ENCODE measurements around the gene SP4.
A peak's percentile ranks its signal among the peaks of the same experiment; 100 is the strongest.
"Not testable (repeated sequence)": the region's sequence is repeated elsewhere in the genome, so short reads cannot be mapped to it uniquely, and the experiment has no call there.

Gene SP4

DNA sequence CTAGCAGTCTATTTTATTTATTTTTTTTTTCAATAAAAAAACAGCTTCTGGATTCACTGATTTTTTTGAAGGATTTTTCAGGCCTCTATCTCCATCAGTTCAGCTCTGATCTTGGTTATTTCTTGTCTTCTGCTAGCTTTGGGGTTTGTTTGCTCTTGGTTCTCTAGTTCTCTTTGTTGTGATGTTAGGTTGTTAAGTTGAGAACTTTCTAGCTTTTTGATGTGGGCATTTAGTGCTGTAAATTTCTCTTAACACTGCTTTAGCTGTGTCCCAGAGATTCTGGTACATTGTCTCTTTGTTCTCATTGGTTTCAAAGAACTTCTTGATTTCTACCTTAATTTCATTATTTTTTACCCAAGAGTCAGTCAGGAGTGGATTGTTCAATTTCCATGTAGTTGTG, 105.8 kb downstream of the SP4 start:
- not testable (repeated sequence) for H3K23ac ChIP-seq (ENCODE audit: low read length); H3K4me2 ChIP-seq (ENCODE audit: low read length); H2BK120ac ChIP-seq (ENCODE audit: low read depth, low read length); H3K18ac ChIP-seq (ENCODE audit: low read length); H3K36me3 ChIP-seq (ENCODE audit: control insufficient read depth, insufficient read depth, low read length); H3K79me1 ChIP-seq (ENCODE audit: low read length); H3K27ac ChIP-seq (ENCODE audit: low read depth, low read length); H3K79me2 ChIP-seq (ENCODE audit: control insufficient read depth, insufficient read depth, low read length); H3K4ac ChIP-seq (ENCODE audit: low read depth, low read length); H3K27me3 ChIP-seq (ENCODE audit: insufficient read depth, low read length, poor library complexity); H2BK15ac ChIP-seq (replicated peaks; ENCODE audit: low read depth); H3K4me3 ChIP-seq (ENCODE audit: low read length); H4K5ac ChIP-seq (ENCODE audit: low read length); H3K4me1 ChIP-seq (ENCODE audit: control insufficient read depth, low read depth, low read length); H2BK5ac ChIP-seq (ENCODE audit: low read length); H3K9ac ChIP-seq (ENCODE audit: low read length); H3K56ac ChIP-seq (ENCODE audit: low read length); H2AK5ac ChIP-seq (ENCODE audit: low read length); DNase-seq; H4K8ac ChIP-seq (ENCODE audit: low read depth, low read length)

- H3K9ac ChIP-seq (ENCODE audit: low read length); H2BK5ac ChIP-seq (ENCODE audit: low read length); H3K4me3 ChIP-seq (ENCODE audit: low read length); H3K79me1 ChIP-seq (ENCODE audit: low read length); H2AK5ac ChIP-seq (ENCODE audit: low read length); H2BK120ac ChIP-seq (ENCODE audit: low read depth, low read length); H3K79me2 ChIP-seq (ENCODE audit: control insufficient read depth, insufficient read depth, low read length); H4K5ac ChIP-seq (ENCODE audit: low read length); H3K4me2 ChIP-seq (ENCODE audit: low read length); DNase-seq; H3K27ac ChIP-seq (ENCODE audit: low read depth, low read length); H3K27me3 ChIP-seq (ENCODE audit: insufficient read depth, low read length, poor library complexity); H4K8ac ChIP-seq (ENCODE audit: low read depth, low read length); H2BK15ac ChIP-seq (replicated peaks; ENCODE audit: low read depth); H3K18ac ChIP-seq (ENCODE audit: low read length); H3K36me3 ChIP-seq (ENCODE audit: control insufficient read depth, insufficient read depth, low read length); H3K23ac ChIP-seq (ENCODE audit: low read length); H3K4ac ChIP-seq (ENCODE audit: low read depth, low read length); H3K56ac ChIP-seq (ENCODE audit: low read length): not testable (repeated sequence)
- H3K4me1 ChIP-seq (ENCODE audit: control insufficient read depth, low read depth, low read length), result peaks cover 11% of the 10 kb centered on the region
- WGBS (ENCODE audit: extremely low coverage, insufficient coverage, low lambda C conversion rate), result no CpG with 5 or more reads among the region's 27 CpGs
Observed at GRCh38 chr7:21536445-21537118, 108.7 kb downstream of the SP4 start.

DNA sequence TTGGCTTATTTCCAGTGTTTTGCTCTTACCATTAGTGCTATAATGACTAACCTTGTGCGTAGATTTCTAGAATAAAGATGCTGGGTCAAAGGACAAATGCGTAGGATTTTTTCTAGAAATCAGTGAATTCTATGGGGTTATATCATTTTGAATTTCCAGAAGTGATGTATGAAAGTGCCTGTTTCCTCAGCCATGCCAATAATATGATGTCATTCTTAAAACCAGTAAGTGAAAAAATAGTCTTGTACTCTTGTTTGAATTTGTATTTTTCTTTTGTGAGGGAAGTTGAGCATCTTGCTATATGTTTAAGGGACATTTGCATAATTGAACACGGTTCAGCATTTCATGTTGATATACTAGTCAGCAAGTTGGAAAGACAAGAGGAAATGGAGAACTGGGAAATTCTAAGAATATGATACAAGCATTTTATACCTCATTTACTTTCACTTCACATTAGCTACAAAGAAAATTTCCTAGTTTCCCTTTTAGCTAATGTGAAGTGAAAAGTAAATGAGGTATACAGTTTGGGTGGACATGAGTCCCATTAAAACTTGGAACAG, 111.1 kb downstream of the SP4 start:
- Histone ChIP-seq H3K9ac (ENCODE audit: low read length) (no peak overlapping the region), H3K27ac (ENCODE audit: low read depth, low read length) (no peak overlapping the region), H3K27me3 (ENCODE audit: insufficient read depth, low read length, poor library complexity) (no peaks in the 10 kb centered on the region), H3K23ac (ENCODE audit: low read length) (no peak overlapping the region), H3K4me1 (ENCODE audit: control insufficient read depth, low read depth, low read length) (peaks cover 11% of the 10 kb centered on the region), H3K18ac (ENCODE audit: low read length) (no peak overlapping the region), H2BK120ac (ENCODE audit: low read depth, low read length) (no peak overlapping the region), H3K56ac (ENCODE audit: low read length) (no peak overlapping the region), H3K4me3 (ENCODE audit: low read length) (no peak overlapping the region), H4K8ac (ENCODE audit: low read depth, low read length) (no peak overlapping the region), H3K79me1 (ENCODE audit: low read length) (no peaks in the 10 kb centered on the region), H2BK15ac (replicated peaks; ENCODE audit: low read depth) (no peak overlapping the region), H2BK5ac (ENCODE audit: low read length) (no peak overlapping the region), H4K5ac (ENCODE audit: low read length) (no peak overlapping the region), H3K4ac (ENCODE audit: low read depth, low read length) (no peak overlapping the region), H2AK5ac (ENCODE audit: low read length) (no peak overlapping the region), H3K36me3 (ENCODE audit: control insufficient read depth, insufficient read depth, low read length) (no peaks in the 10 kb centered on the region), H3K79me2 (ENCODE audit: control insufficient read depth, insufficient read depth, low read length) (no peaks in the 10 kb centered on the region), H3K4me2 (ENCODE audit: low read length) (no peak overlapping the region)
- DNase-seq, result no peak
- no CpG with 5 or more reads among the region's 3 CpGs for WGBS (ENCODE audit: extremely low coverage, insufficient coverage, low lambda C conversion rate)

- Histone ChIP-seq H3K4me2 (ENCODE audit: low read length) (peak within 1 kb of the TSS; percentile 45), H3K79me2 (ENCODE audit: control insufficient read depth, insufficient read depth, low read length) (no peaks in the 10 kb centered on the region), H3K4me3 (ENCODE audit: low read length) (peak within 1 kb of the TSS; percentile 62), H4K8ac (ENCODE audit: low read depth, low read length) (no peak within 1 kb of the TSS), H3K9ac (ENCODE audit: low read length) (peak within 1 kb of the TSS; percentile 36), H3K4ac (ENCODE audit: low read depth, low read length) (no peak within 1 kb of the TSS), H3K4me1 (ENCODE audit: control insufficient read depth, low read depth, low read length) (peaks cover 11% of the 10 kb centered on the region), H3K23ac (ENCODE audit: low read length) (no peak within 1 kb of the TSS), H2BK15ac (replicated peaks; ENCODE audit: low read depth) (peak within 1 kb of the TSS; percentile 2), H3K56ac (ENCODE audit: low read length) (peak within 1 kb of the TSS; percentile 73), H2BK120ac (ENCODE audit: low read depth, low read length) (no peak within 1 kb of the TSS), H3K79me1 (ENCODE audit: low read length) (no peaks in the 10 kb centered on the region), H2BK5ac (ENCODE audit: low read length) (no peak within 1 kb of the TSS), H3K27ac (ENCODE audit: low read depth, low read length) (peak within 1 kb of the TSS; percentile 19), H3K27me3 (ENCODE audit: insufficient read depth, low read length, poor library complexity) (no peaks in the 10 kb centered on the region), H4K5ac (ENCODE audit: low read length) (no peak within 1 kb of the TSS), H2AK5ac (ENCODE audit: low read length) (no peak within 1 kb of the TSS), H3K18ac (ENCODE audit: low read length) (no peak within 1 kb of the TSS), H3K36me3 (ENCODE audit: control insufficient read depth, insufficient read depth, low read length) (no peaks in the 10 kb centered on the region)
- peak; percentile 90 for DNase-seq
- WGBS (ENCODE audit: extremely low coverage, insufficient coverage, low lambda C conversion rate), result no CpG with 5 or more reads among the region's 66 CpGs
Observed at GRCh38 chr7:21542891-21543527, 115.1 kb downstream of the SP4 start, which contains the start of gene DNAH11. TSS of gene DNAH11 (plus strand) at chr7:21543039. CDS start at chr7:21543246, 207 bp downstream.

GRCh38 chr7:21543528-21544302, 115.8 kb downstream of the SP4 start:
- DNase-seq, result peak; percentile 71
- Histone ChIP-seq H3K9ac (ENCODE audit: low read length) (peak overlapping the region; percentile 36), H3K4me3 (ENCODE audit: low read length) (peak overlapping the region; percentile 62)

More at GRCh38 chr7:21543528-21544302, 115.8 kb downstream of the SP4 start:
- Histone ChIP-seq H3K79me1 (ENCODE audit: low read length) (no peaks in the 10 kb centered on the region), H2BK120ac (ENCODE audit: low read depth, low read length) (no peak overlapping the region), H3K56ac (ENCODE audit: low read length) (peak overlapping the region; percentile 73), H2BK15ac (replicated peaks; ENCODE audit: low read depth) (no peak overlapping the region), H3K4me1 (ENCODE audit: control insufficient read depth, low read depth, low read length) (peaks cover 11% of the 10 kb centered on the region), H2AK5ac (ENCODE audit: low read length) (no peak overlapping the region), H3K27ac (ENCODE audit: low read depth, low read length) (no peak overlapping the region), H4K5ac (ENCODE audit: low read length) (no peak overlapping the region), H4K8ac (ENCODE audit: low read depth, low read length) (no peak overlapping the region), H3K79me2 (ENCODE audit: control insufficient read depth, insufficient read depth, low read length) (no peaks in the 10 kb centered on the region), H3K4ac (ENCODE audit: low read depth, low read length) (no peak overlapping the region), H3K4me2 (ENCODE audit: low read length) (peak overlapping the region; percentile 45), H3K23ac (ENCODE audit: low read length) (no peak overlapping the region), H3K27me3 (ENCODE audit: insufficient read depth, low read length, poor library complexity) (no peaks in the 10 kb centered on the region), H3K36me3 (ENCODE audit: control insufficient read depth, insufficient read depth, low read length) (no peaks in the 10 kb centered on the region), H3K18ac (ENCODE audit: low read length) (no peak overlapping the region), H2BK5ac (ENCODE audit: low read length) (no peak overlapping the region)
- WGBS (ENCODE audit: extremely low coverage, insufficient coverage, low lambda C conversion rate), result no CpG with 5 or more reads among the region's 31 CpGs
